Breast epithelium (tissue), 4 donors: ENCODE measurements around the gene PPP2R2B. TPM values are rescaled to one million over a fixed set of nuclear protein-coding genes. Genes with fewer than 3 reads are reported as not detected.

Experiments used
- DNase-seq, 2 donors: peaks; one replicate each; pipeline ENCODE4 v3.0.0-alpha.2; 2019; ENCODE audit warnings: low spot score in 2 of 2
- H3K27ac ChIP-seq, 2 donors: fragments of 200-600 bp; sonication (generic) in 1 of 2; one replicate each; pipeline ENCODE4 v1.5.1; 2016 to 2019; ENCODE audit warnings: mild to moderate bottlenecking in 1 of 2
- H3K27me3 ChIP-seq, 2 donors: fragments of 200-600 bp; sonication (generic) in 1 of 2; one replicate each; pipeline versions ENCODE4 v1.5.1 to v1.6.0; 2017 to 2019; ENCODE audit warnings: control low read depth in 1 of 2, mild to moderate bottlenecking in 1 of 2
- H3K36me3 ChIP-seq: fragments of 200-600 bp; one replicate; pipeline ENCODE4 v1.5.1; 2019
- H3K4me1 ChIP-seq, 2 donors: fragments of 200-600 bp; sonication (generic); one replicate each; pipeline ENCODE4 v1.5.1; 2016 to 2019; ENCODE audit warnings: control low read depth in 1 of 2
- H3K4me3 ChIP-seq, 3 donors: fragments of 200-600 bp; sonication (generic); 1 replicate in 2 of 3; 2 replicates in 1 of 3; pipeline ENCODE4 v1.5.1; 2016 to 2019; ENCODE audit warnings: mild to moderate bottlenecking in 3 of 3, moderate library complexity in 2 of 3
- H3K9me3 ChIP-seq, 2 donors: fragments of 200-600 bp; sonication (generic) in 1 of 2; one replicate each; pipeline ENCODE4 v1.5.1; 2016 to 2019; ENCODE audit warnings: control low read depth in 1 of 2
- POLR2A ChIP-seq: fragments of 450-650 bp; IDR thresholded peaks from one replicate; pipeline ENCODE4 v1.6.1; 2016; ENCODE audit warnings: antibody characterized with exemption, mild to moderate bottlenecking, moderate library complexity
- POLR2AphosphoS5 ChIP-seq, 3 donors: sonication (generic); formaldehyde crosslinking; IDR thresholded peaks; one replicate each; pipeline ENCODE4 v1.6.1; 2017; ENCODE audit warnings: antibody characterized with exemption in 3 of 3
- intact Hi-C: fragments of 100-400 bp; cut with DNase I; formaldehyde crosslinking; loops from one replicate; pipeline ENCODE4 v1.15.1; 2023; ENCODE audit warnings: low total_unique reads
- total RNA-seq, 3 donors: library from RNA; depleted of rRNA; stranded (reverse); fragments of >200 nt; gene quantifications; one replicate each; pipeline ENCODE4 v1.1.0, GENCODE V29; 2016
- TF ChIP-seq, protein P1 (sequence below), 3 donors: fragments of 450-650 bp; IDR thresholded peaks; one replicate each; pipeline ENCODE4 v1.5.1; 2016 to 2017; ENCODE audit warnings: antibody characterized with exemption in 3 of 3, mild to moderate bottlenecking in 3 of 3, moderate library complexity in 3 of 3

PPP2R2B gene
- total RNA-seq, 3 donors from 2014 or later, result 0.33 to 1.8 (median 1.6) TPM

DNA sequence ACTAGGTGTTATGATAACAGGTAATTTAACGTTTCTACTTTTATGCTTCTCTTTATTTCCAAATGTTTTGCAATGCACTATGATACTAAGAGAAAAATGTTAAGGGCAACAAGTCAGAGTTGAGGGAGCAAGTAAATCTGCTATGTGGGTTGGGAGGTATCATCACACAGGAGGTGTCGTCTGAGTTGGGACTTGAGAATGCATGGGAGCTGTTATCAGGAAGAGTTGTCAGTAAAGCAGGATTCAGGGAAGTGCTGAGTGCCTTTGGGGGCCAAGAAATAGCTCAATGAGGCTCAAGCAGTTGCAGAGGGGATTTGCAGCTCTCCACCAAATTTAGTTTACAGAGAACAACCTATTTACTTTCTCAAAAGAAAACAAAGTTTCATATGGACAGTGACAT is 108.0 kb downstream of the PPP2R2B start:
- TF ChIP-seq POLR2AphosphoS5 (IDR thresholded peaks at IDR 0.05) (no peak), POLR2A (no peak)
- TF ChIP-seq, protein P1, sequence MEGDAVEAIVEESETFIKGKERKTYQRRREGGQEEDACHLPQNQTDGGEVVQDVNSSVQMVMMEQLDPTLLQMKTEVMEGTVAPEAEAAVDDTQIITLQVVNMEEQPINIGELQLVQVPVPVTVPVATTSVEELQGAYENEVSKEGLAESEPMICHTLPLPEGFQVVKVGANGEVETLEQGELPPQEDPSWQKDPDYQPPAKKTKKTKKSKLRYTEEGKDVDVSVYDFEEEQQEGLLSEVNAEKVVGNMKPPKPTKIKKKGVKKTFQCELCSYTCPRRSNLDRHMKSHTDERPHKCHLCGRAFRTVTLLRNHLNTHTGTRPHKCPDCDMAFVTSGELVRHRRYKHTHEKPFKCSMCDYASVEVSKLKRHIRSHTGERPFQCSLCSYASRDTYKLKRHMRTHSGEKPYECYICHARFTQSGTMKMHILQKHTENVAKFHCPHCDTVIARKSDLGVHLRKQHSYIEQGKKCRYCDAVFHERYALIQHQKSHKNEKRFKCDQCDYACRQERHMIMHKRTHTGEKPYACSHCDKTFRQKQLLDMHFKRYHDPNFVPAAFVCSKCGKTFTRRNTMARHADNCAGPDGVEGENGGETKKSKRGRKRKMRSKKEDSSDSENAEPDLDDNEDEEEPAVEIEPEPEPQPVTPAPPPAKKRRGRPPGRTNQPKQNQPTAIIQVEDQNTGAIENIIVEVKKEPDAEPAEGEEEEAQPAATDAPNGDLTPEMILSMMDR (IDR thresholded peaks at IDR 0.05), result no peak
- no peak overlapping the region for H3K4me3 ChIP-seq
- intact Hi-C loops, result no loop called here

GRCh38 chr5:146767534-146767933 is 111.0 kb downstream of the PPP2R2B start:
- intact Hi-C loops, result no loop called here
- Histone ChIP-seq H3K4me1 (no peaks in the 10 kb centered on the region), H3K27me3 (no peaks in the 10 kb centered on the region), H3K4me3 (no peak overlapping the region), H3K27ac (no peak overlapping the region), H3K36me3 (no peaks in the 10 kb centered on the region), H3K9me3 (no peaks in the 10 kb centered on the region)
- TF ChIP-seq, protein P1 (IDR thresholded peaks at IDR 0.05), result no peak
- no peak for TF ChIP-seq POLR2A
- TF ChIP-seq POLR2AphosphoS5 (IDR thresholded peaks at IDR 0.05), result no peak
- DNase-seq, result no peak

More for the DNA sequence above, 108.0 kb downstream of the PPP2R2B start:
- Histone ChIP-seq H3K27me3 (no peaks in the 10 kb centered on the region), H3K9me3 (no peaks in the 10 kb centered on the region), H3K4me1 (no peaks in the 10 kb centered on the region), H3K27ac (no peak overlapping the region), H3K36me3 (no peaks in the 10 kb centered on the region)
- no peak for DNase-seq

- Histone ChIP-seq H3K4me3 (no peak overlapping the region), H3K27ac (no peak overlapping the region), H3K36me3 (no peaks in the 10 kb centered on the region), H3K4me1 (no peaks in the 10 kb centered on the region), H3K9me3 (no peaks in the 10 kb centered on the region), H3K27me3 (no peaks in the 10 kb centered on the region)
- TF ChIP-seq POLR2A (no peak), POLR2AphosphoS5 (IDR thresholded peaks at IDR 0.05) (no peak)
- TF ChIP-seq, protein P1 (IDR thresholded peaks at IDR 0.05), result no peak
- no peak for DNase-seq
- intact Hi-C loops, result no loop called here
Measured at GRCh38 chr5:146766013-146766412, 112.5 kb downstream of the PPP2R2B start.

DNA sequence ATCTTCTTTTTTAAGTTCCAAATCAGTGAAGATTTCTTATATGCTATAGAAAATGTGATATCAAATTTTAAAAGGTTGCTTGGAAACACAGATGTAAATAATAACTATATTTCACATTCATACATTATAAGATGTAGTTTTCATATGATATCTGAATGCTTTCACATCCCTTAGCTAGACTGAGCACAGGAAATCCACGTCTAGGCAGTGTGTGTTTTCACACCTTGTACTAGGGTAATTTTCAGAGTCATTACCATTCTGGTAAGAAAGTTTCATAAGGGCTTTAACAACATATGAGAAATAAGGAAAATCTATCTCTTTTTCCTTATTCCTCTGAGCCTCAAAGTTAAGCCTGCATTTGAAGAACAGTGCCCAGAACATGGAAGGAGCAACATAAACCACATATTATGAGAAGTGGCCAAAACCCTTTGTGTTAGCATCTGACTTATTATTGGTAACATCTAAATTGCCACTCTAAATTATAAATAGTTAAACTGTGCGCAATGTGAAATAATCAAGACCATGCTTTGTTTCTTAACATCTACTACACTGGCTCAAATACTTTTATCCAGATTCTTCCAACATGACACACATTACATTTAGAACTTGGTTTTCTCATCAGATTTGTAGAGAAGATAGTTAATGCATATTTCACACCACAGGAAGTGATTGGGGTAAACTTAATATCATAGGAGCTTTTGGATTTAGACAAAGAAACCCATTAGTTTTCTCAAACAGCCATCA is 113.3 kb downstream of the PPP2R2B start:
- no peaks in the 10 kb centered on the region for H3K9me3 ChIP-seq
- TF ChIP-seq, protein P1 (IDR thresholded peaks at IDR 0.05), result no peak
- TF ChIP-seq POLR2A, result no peak
- no peak for TF ChIP-seq POLR2AphosphoS5 (IDR thresholded peaks at IDR 0.05)
- H3K27me3 ChIP-seq, result no peaks in the 10 kb centered on the region
- no peaks in the 10 kb centered on the region for H3K36me3 ChIP-seq
- no peak overlapping the region for H3K27ac ChIP-seq
- intact Hi-C loops, result no loop called here
- DNase-seq, result no peak
- no peak overlapping the region for H3K4me3 ChIP-seq
- no peaks in the 10 kb centered on the region for H3K4me1 ChIP-seq

DNA sequence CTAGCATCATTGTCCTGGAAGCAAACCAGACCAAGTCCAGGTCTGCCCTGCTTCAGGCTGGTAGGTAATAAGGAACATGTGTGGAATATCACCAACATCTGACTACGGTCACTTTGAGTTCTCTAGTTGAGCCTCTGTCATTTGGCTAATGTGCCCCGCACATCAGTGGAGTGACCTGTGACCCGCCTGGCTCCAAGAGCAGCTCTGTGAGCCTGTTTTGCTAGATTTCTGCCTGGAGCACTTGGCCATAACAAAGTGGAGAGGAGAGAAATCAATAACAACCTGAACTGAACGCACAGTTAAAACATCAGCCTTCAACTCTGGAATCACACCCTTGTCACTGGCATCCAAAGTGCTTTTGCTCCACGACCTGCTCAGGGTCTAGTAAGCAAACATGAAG is 115.7 kb downstream of the PPP2R2B start:
- TF ChIP-seq POLR2A (no peak), POLR2AphosphoS5 (IDR thresholded peaks at IDR 0.05) (no peak)
- TF ChIP-seq, protein P1 (IDR thresholded peaks at IDR 0.05), result no peak
- no peaks in the 10 kb centered on the region for H3K9me3 ChIP-seq
- H3K36me3 ChIP-seq, result no peaks in the 10 kb centered on the region
- H3K27me3 ChIP-seq, result no peaks in the 10 kb centered on the region
- H3K27ac ChIP-seq, result no peak overlapping the region
- no peak overlapping the region for H3K4me3 ChIP-seq
- H3K4me1 ChIP-seq, result no peaks in the 10 kb centered on the region
- intact Hi-C loops, result no loop called here
- no peak for DNase-seq
